ENCODE results near the gene KRTAP10-9.
"Not testable (repeated sequence)": the region's sequence is repeated elsewhere in the genome, so short reads cannot be mapped to it uniquely, and the experiment has no call there.

Gene KRTAP10-9

GRCh38 chr21:44595524-44595923 is 31.4 kb upstream of the KRTAP10-9 start:
- TF ChIP-seq CTCF (IDR thresholded peaks at IDR 0.05), result no peak
- H3K9me3 Mint-ChIP-seq, result peaks cover 26% of the 10 kb centered on the region
- H3K4me3 Mint-ChIP-seq, result no peak overlapping the region
- H3K36me3 Mint-ChIP-seq (ENCODE audit: low read depth), result peaks cover 12% of the 10 kb centered on the region
- peaks cover 56% of the 10 kb centered on the region for H3K4me1 Mint-ChIP-seq
- DNase-seq, result no peak
- peaks cover 5% of the 10 kb centered on the region for H3K27me3 Mint-ChIP-seq (ENCODE audit: low read depth, poor library complexity)
- no peak overlapping the region for H3K27ac Mint-ChIP-seq

GRCh38 chr21:44596068-44596725 is 30.7 kb upstream of the KRTAP10-9 start:
- peaks cover 12% of the 10 kb centered on the region for H3K36me3 Mint-ChIP-seq (ENCODE audit: low read depth)
- no peak overlapping the region for H3K27ac Mint-ChIP-seq
- H3K9me3 Mint-ChIP-seq, result peaks cover 26% of the 10 kb centered on the region
- no peak for TF ChIP-seq CTCF (IDR thresholded peaks at IDR 0.05)
- H3K27me3 Mint-ChIP-seq (ENCODE audit: low read depth, poor library complexity), result peaks cover 5% of the 10 kb centered on the region
- H3K4me1 Mint-ChIP-seq, result peaks cover 54% of the 10 kb centered on the region
- H3K4me3 Mint-ChIP-seq, result no peak overlapping the region
- no peak for DNase-seq

- TF ChIP-seq CTCF (IDR thresholded peaks at IDR 0.05), result no peak
- peaks cover 9% of the 10 kb centered on the region for H3K27me3 Mint-ChIP-seq (ENCODE audit: low read depth, poor library complexity)
- H3K27ac Mint-ChIP-seq, result peak overlapping the region; percentile 10
- H3K4me3 Mint-ChIP-seq, result no peak overlapping the region
- peaks cover 53% of the 10 kb centered on the region for H3K4me1 Mint-ChIP-seq
- DNase-seq, result no peak
- H3K36me3 Mint-ChIP-seq (ENCODE audit: low read depth), result peaks cover 12% of the 10 kb centered on the region
- peaks cover 26% of the 10 kb centered on the region for H3K9me3 Mint-ChIP-seq
These were observed 28.8 kb upstream of the KRTAP10-9 start for GRCh38 chr21:44598061-44598460.

GRCh38 chr21:44599264-44600029 is 27.4 kb upstream of the KRTAP10-9 start:
- no peak for DNase-seq
- Mint-ChIP-seq H3K4me1 (peaks cover 39% of the 10 kb centered on the region), H3K9me3 (peaks cover 31% of the 10 kb centered on the region), H3K36me3 (ENCODE audit: low read depth) (peaks cover 12% of the 10 kb centered on the region), H3K4me3 (no peak overlapping the region), H3K27ac (no peak overlapping the region), H3K27me3 (ENCODE audit: low read depth, poor library complexity) (peaks cover 9% of the 10 kb centered on the region)
- no peak for TF ChIP-seq CTCF (IDR thresholded peaks at IDR 0.05)

- Mint-ChIP-seq H3K36me3 (ENCODE audit: low read depth) (peaks cover 12% of the 10 kb centered on the region), H3K27ac (peak within 1 kb of the TSS; percentile 48), H3K9me3 (peaks cover 38% of the 10 kb centered on the region), H3K4me1 (peaks cover 31% of the 10 kb centered on the region)
- not testable (repeated sequence) for H3K27me3 Mint-ChIP-seq (ENCODE audit: low read depth, poor library complexity); H3K4me3 Mint-ChIP-seq; DNase-seq
These were observed 26.5 kb upstream of the KRTAP10-9 start, which contains the start of gene KRTAP10-7 for GRCh38 chr21:44600118-44600978. KRTAP10-7 (plus strand) TSS chr21:44600597; CDS start chr21:44600622, 25 bp downstream.

- peaks cover 38% of the 10 kb centered on the region for H3K9me3 Mint-ChIP-seq
- peaks cover 30% of the 10 kb centered on the region for H3K4me1 Mint-ChIP-seq
- H3K27ac Mint-ChIP-seq, H3K4me3 Mint-ChIP-seq, DNase-seq: not testable (repeated sequence)
- peaks cover 12% of the 10 kb centered on the region for H3K27me3 Mint-ChIP-seq (ENCODE audit: low read depth, poor library complexity)
- peaks cover 12% of the 10 kb centered on the region for H3K36me3 Mint-ChIP-seq (ENCODE audit: low read depth)
These were observed 25.8 kb upstream of the KRTAP10-9 start for GRCh38 chr21:44601091-44601490.
